ENCODE measurements around the gene PMPCA.

DNA sequence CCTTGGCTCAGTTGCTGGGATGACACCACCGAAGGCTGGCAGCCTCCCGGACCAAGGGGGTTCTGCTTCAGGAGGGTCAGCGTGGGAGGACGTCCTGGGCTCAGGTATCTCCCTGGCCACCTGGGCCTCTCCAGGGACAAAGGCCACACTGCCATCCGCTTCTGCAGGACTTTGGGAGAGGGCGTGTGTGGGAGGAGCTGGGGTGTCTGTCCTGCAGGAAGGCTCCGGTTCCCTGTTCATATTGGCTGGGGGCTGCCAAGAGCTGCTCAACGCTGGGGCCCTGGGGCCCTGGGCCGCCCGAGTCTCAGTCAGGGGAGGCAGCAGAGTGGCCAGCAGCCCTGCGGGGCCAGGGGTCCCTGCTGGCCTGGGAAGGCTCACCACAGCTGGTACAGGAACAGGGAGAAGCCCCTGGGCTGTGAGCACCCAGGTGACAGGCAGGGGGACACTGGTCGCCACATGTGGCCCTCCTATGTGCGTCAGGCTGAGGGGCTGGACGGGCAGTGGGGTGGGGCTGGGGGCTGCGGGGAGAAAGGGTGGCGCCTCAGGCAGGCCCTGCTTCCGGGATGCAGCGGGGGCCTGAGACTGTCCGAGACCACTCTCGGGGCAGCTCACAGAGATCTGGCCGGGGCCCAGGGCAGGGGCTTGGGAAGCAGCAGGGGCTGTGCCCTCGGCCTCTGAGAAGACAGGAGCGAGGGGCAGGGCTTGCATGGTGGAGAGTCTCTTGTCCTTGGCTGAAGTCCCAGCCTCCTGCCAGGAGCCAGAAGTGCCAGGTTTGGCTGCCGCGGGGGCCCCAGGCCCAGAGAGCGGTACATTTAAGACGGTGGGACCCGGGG, 32.1 kb upstream of the PMPCA start:
- TF ChIP-seq, protein P1, sequence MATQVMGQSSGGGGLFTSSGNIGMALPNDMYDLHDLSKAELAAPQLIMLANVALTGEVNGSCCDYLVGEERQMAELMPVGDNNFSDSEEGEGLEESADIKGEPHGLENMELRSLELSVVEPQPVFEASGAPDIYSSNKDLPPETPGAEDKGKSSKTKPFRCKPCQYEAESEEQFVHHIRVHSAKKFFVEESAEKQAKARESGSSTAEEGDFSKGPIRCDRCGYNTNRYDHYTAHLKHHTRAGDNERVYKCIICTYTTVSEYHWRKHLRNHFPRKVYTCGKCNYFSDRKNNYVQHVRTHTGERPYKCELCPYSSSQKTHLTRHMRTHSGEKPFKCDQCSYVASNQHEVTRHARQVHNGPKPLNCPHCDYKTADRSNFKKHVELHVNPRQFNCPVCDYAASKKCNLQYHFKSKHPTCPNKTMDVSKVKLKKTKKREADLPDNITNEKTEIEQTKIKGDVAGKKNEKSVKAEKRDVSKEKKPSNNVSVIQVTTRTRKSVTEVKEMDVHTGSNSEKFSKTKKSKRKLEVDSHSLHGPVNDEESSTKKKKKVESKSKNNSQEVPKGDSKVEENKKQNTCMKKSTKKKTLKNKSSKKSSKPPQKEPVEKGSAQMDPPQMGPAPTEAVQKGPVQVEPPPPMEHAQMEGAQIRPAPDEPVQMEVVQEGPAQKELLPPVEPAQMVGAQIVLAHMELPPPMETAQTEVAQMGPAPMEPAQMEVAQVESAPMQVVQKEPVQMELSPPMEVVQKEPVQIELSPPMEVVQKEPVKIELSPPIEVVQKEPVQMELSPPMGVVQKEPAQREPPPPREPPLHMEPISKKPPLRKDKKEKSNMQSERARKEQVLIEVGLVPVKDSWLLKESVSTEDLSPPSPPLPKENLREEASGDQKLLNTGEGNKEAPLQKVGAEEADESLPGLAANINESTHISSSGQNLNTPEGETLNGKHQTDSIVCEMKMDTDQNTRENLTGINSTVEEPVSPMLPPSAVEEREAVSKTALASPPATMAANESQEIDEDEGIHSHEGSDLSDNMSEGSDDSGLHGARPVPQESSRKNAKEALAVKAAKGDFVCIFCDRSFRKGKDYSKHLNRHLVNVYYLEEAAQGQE (IDR thresholded peaks at IDR 0.05; ENCODE audit: insufficient replicate concordance, low read depth), result no peak
- TF ChIP-seq, protein P2, sequence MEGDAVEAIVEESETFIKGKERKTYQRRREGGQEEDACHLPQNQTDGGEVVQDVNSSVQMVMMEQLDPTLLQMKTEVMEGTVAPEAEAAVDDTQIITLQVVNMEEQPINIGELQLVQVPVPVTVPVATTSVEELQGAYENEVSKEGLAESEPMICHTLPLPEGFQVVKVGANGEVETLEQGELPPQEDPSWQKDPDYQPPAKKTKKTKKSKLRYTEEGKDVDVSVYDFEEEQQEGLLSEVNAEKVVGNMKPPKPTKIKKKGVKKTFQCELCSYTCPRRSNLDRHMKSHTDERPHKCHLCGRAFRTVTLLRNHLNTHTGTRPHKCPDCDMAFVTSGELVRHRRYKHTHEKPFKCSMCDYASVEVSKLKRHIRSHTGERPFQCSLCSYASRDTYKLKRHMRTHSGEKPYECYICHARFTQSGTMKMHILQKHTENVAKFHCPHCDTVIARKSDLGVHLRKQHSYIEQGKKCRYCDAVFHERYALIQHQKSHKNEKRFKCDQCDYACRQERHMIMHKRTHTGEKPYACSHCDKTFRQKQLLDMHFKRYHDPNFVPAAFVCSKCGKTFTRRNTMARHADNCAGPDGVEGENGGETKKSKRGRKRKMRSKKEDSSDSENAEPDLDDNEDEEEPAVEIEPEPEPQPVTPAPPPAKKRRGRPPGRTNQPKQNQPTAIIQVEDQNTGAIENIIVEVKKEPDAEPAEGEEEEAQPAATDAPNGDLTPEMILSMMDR (IDR thresholded peaks at IDR 0.05; ENCODE audit: insufficient read depth, low read length), result no peak
- TF ChIP-seq POLR2AphosphoS5 (IDR thresholded peaks at IDR 0.05; ENCODE audit: low read depth) (peak; percentile 1; the same call in 1 of the 2 replicates), GABPA (IDR thresholded peaks at IDR 0.05; ENCODE audit: low read depth) (no peak), SPI1 (IDR thresholded peaks at IDR 0.05; ENCODE audit: borderline replicate concordance, low read depth) (no peak)
